ENCODE results near the gene COG2.
A peak's percentile ranks its signal among the peaks of the same experiment; 100 is the strongest.
"Not testable (repeated sequence)": the region's sequence is repeated elsewhere in the genome, so short reads cannot be mapped to it uniquely, and the experiment has no call there.

COG2 gene

DNA sequence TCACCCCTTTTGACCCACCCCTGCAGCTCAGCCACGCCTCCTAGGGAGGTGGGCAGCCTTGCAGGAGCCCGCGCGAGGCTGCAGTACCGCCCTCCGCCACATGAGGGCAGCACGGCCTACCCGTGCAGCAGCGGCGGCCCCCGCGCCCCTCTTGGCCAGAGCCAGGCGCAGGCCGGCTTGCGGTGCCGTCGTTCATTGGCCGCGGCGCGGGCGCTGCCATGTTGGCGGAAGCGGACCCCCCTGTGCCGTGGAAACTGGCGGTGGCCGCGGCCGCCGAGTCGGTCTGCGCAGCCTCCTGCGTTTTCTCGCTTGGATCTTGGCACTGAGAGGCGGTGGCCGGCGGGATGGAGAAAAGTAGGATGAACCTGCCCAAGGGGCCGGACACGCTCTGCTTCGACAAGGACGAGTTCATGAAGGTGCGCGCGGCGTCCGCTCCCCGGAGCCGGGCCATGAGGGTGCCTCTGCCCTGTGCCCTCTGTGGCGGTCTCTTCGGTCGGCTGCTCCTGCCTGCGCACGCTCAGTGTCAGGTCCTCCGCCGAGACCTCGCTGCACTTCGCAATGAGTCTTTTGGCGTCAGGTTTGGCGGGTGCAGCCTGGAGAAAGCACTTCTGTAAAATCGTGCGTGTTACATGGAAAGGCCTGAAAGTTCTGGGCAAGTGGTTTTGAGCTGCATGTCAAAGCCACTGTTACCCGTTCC lies at the start of gene COG2:
COG2 (plus strand) TSS at position 219 of the 697 bp plus-strand sequence; CDS start at position 345, 126 bp downstream.
- DNase-seq (ENCODE audit: low read depth), result peak; percentile 95

DNA sequence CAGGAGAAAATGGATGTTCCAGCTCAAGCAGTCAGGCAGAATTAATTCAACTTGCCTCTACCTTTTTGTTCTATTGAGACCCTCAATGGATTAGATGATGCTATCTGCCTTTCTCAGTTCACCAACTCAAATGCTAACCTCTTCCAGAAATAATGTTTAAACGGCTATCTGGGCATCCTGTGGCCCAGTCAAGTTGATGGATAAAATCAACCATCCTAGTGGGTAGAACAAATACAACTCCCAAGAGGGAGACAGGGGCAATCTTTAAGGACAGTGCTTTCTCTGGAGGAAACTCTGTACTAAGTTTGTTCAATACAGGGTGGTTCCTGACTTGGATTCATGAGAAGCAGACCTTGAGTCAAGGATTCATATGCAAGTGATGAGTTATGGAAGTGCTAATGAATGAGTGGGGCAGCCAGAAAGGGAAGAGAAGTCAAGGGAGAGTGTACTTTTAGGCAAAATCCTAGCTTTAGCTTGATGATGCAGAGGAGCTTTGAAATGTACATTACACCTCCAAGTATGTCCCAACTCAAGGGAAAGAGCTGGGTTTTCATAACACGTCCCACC lies 49.4 kb upstream of the COG2 start:
- no peak for DNase-seq (ENCODE audit: low read depth)

DNA sequence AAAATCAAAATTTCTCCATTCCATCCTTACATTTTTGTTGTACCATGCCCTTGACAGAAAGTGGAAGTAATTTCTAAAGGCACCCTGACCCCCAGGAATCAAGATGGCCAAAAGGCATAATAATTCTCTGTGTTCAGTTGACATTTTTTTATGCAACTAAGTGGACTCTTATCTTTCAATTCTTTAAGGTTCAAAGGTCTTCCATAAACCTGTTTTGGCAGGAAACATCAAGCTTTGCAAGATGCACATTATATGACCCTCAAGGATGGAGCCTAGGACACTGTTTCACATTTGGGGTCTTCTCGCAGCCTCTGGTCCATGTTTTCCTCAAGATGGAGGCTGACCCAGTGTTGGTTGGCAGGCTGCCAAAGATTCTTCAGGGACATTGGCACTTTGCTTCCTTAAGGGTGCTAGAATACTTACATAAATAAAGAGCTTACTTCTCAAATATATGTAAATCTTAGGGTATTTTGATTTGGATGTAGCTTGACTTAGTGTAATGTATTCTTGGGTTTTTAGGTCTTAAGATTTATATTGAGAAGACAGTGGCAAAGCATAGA lies 48.0 kb upstream of the COG2 start:
- no peak for DNase-seq (ENCODE audit: low read depth)

DNA sequence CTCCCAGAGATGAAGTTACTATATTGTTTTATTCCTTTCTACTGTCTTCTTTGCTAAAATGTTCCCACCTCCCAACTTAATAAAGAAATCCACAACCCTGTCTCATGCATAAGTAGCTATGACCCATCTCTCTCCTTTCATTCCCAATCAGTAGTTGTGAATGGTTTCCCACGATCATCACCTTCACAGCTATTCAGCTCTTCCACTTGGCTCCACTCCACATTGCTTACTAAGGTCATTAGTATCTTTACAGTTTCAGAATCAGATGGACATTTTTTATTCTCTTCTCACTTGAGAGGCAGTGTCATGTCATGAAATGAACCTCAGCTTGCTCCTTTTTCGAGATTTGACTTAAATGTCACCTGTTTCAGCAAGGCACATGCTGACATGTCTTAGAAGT lies 47.1 kb upstream of the COG2 start:
- DNase-seq (ENCODE audit: low read depth), result no peak

DNA sequence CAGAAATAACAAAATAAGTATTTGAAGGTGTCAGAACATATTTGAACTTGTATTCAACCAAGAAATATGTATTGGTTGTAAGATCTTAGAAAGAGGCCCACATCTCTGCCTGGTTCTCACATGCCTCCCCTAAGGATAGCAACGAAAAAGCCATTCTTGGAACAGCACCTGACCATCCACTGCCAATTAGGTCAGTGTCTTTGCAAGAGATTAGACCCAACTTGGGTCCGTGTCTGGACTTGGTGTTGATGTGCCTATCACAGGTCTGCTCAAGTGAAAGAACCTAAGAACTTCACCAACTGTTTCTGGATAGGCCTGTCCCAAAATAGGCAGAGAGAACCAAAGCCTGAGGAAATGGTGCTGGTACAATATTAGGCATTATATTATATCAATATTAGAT lies 46.0 kb upstream of the COG2 start:
- no peak for DNase-seq (ENCODE audit: low read depth)

DNA sequence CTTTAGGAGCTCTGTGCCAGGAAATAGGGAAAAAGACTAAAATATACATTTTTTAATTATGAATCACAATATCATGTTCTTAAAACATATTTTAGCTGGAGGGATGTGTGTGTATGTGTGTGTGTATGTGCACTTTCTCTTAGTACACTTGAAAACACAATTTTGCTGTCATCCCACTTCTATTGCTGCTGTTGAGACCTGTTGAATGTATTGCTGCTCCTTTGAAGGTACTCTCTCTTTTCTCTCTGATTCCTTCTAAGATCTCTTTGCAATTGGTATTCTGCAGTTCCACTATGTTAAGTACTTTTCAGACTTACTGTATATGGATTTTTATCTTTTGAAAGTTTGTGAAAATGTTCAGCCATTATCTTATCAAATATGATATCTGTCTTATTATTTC lies 43.5 kb upstream of the COG2 start:
- DNase-seq (ENCODE audit: low read depth), result no peak

- no peak for DNase-seq (ENCODE audit: low read depth)
These were observed 42.2 kb upstream of the COG2 start for GRCh38 chr1:230599926-230600656.

- DNase-seq (ENCODE audit: low read depth), result not testable (repeated sequence)
These were observed 41.5 kb upstream of the COG2 start for GRCh38 chr1:230600657-230601400.

- DNase-seq (ENCODE audit: low read depth), result no peak
These were observed 33.1 kb upstream of the COG2 start for GRCh38 chr1:230609208-230609607.

GRCh38 chr1:230610589-230610988 lies 31.7 kb upstream of the COG2 start:
- DNase-seq (ENCODE audit: low read depth), result no peak

GRCh38 chr1:230611128-230611877 lies 31.0 kb upstream of the COG2 start:
- DNase-seq (ENCODE audit: low read depth), result no peak

DNA sequence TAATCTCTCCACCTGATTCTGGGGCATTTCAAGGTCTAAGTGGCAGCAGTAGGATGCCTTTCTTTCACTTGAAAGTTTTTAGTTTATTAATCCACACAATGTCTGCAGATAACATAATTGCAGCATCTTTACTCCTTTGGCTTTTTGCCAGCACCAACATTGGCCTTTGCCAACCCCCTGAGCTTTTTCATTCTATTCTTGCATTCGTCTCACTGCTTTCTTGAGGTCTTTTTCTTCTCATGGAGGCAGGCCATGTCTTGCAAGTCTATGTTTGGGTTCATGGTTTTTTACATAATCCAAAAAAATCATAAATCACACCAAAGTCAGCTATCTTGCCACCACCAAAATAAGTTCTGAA lies 30.4 kb upstream of the COG2 start:
- DNase-seq (ENCODE audit: low read depth), result no peak

GRCh38 chr1:230612651-230613050 lies 29.6 kb upstream of the COG2 start:
- no peak for DNase-seq (ENCODE audit: low read depth)

DNA sequence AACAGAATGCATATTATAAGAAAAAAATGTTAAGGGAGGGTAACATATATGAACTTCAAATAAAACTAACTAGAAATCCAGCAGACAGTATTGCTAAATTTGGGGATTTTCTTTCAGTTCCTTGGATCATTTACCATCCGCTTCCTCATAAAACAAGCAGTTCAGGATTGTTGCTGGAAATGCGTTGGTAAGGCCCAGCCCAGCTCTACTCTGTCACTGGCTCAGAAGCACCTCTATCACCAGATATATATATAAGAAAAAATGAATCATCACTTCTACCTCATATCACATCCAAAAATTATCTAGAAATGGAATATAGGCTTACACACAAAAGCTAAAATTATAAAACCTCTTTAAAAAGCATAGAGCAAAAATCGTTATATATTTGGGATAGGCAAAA lies 28.2 kb upstream of the COG2 start:
- DNase-seq (ENCODE audit: low read depth), result no peak

DNA sequence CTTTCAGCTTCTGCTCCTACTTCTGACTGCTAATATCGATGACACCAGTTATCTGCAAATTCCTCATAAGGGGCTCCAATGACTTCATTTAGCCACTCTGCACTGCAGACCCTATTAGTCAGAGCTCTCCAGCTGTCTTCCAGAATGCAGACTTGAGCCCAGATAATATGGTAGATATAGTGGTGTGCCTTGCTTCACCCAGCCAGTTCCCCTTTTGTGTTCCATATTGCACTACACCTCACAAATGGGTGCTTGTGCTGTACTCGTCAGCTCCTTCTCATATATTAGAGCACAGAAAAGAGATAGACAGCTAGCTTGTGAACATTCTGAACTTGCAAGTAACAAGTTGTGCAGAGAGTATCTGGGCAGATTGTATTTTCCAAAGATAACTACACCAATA lies 23.7 kb upstream of the COG2 start:
- DNase-seq (ENCODE audit: low read depth), result no peak

GRCh38 chr1:230620649-230621323 lies 21.5 kb upstream of the COG2 start:
- no peak for DNase-seq (ENCODE audit: low read depth)

- no peak for DNase-seq (ENCODE audit: low read depth)
These were observed 20.8 kb upstream of the COG2 start for GRCh38 chr1:230621324-230622030.

DNA sequence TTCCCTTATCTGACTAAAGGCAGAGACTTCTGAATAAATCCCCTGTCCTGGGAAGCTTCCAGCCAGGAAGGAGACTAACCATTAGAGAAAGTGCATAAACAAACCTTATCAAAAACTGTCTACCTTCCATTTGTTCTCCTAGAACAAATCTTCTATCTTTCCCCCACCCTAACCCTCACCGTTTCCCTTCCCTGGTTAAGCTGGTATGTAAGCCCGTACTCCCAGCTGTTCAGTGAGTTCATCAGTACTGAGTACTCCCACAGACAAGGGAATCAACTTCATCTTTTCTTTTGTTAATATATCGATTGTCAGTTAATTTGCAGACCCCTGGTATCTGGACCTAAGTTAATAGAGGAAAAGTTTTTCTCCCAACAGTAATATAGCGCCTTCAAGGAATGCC lies 20.1 kb upstream of the COG2 start:
- DNase-seq (ENCODE audit: low read depth), result no peak

- no peak for DNase-seq (ENCODE audit: low read depth)
These were observed 18.1 kb upstream of the COG2 start for GRCh38 chr1:230624097-230624713.

- no peak for DNase-seq (ENCODE audit: low read depth)
These were observed 16.0 kb upstream of the COG2 start for GRCh38 chr1:230626232-230626631.

Data from stimulated activated CD8-positive, alpha-beta memory T cell treated with anti-CD3 and anti-CD28 coated beads, Interleukin-15, amount 100 ng/mL, for 1 hour (primary cell).